HCT116 (cell line): Measurements from ENCODE around the gene CIROP.

Experiments
- ELF1 ChIP-seq: IDR thresholded peaks from 2 replicates; pipeline ENCODE4 v1.6.1; 2012; ENCODE audit warnings: low read depth, borderline replicate concordance
- EZH2 ChIP-seq: fragments of 200-600 bp; sonication (generic); IDR thresholded peaks from 2 replicates; pipeline ENCODE4 v1.6.1; 2017; ENCODE audit warnings: antibody characterized with exemption, mixed run types
- POLR2A ChIP-seq: IDR thresholded peaks from 2 replicates; pipeline ENCODE4 v1.7.0; 2011; ENCODE audit warnings: borderline replicate concordance; ENCODE audit not compliant: insufficient read depth, insufficient read length; ENCODE audit errors: extremely low read depth
- SIN3A ChIP-seq: IDR thresholded peaks from 2 replicates; pipeline ENCODE4 v1.6.1; 2012; ENCODE audit warnings: low read depth
- YY1 ChIP-seq: IDR thresholded peaks from 2 replicates; pipeline ENCODE4 v1.6.1; 2011; ENCODE audit warnings: low read length, low read depth, moderate library complexity, mild to moderate bottlenecking; ENCODE audit not compliant: insufficient replicate concordance; ENCODE audit errors: extremely low read depth
- TF ChIP-seq, protein P1 (sequence below), 3 experiments: fragments of 200-600 bp in 1 of 3; sonication (generic) in 1 of 3; IDR thresholded peaks in 2 of 3; conservative IDR thresholded peaks in 1 of 3; 2 replicates each; pipeline ENCODE4 v1.5.1; 2012 to 2017; ENCODE audit warnings: low read depth in 2 of 3, low read length in 2 of 3, antibody characterized with exemption in 1 of 3, borderline replicate concordance in 1 of 3, control low read depth in 1 of 3, mild to moderate bottlenecking in 1 of 3, mixed read lengths in 1 of 3, mixed run types in 1 of 3, moderate library complexity in 1 of 3; ENCODE audit not compliant: insufficient read depth in 1 of 3
- TF ChIP-seq, protein P2 (sequence below): IDR thresholded peaks from 2 replicates; pipeline ENCODE4 v1.6.1; 2012; ENCODE audit warnings: low read depth

DNA sequence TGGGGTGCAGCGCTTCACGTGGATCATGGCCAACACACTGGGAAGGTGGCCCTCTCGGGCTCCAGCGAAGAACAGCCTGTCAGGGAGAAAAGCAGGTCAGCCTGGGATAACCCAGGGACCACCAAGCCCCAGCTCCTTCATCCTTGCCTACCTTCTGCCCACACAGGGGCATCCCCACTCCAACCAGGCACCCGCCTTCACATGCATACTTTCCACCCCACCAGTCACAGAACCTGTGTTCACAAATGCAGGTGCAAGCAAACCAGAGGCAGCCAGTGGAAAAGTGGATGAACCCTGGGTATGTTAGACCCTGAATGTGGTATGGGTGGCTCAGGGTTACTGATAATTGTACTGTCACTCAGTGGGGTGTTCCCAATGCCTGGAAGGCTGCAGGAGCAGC lies 26.7 kb upstream of the CIROP start:
- no peak for TF ChIP-seq YY1
- TF ChIP-seq, protein P1, sequence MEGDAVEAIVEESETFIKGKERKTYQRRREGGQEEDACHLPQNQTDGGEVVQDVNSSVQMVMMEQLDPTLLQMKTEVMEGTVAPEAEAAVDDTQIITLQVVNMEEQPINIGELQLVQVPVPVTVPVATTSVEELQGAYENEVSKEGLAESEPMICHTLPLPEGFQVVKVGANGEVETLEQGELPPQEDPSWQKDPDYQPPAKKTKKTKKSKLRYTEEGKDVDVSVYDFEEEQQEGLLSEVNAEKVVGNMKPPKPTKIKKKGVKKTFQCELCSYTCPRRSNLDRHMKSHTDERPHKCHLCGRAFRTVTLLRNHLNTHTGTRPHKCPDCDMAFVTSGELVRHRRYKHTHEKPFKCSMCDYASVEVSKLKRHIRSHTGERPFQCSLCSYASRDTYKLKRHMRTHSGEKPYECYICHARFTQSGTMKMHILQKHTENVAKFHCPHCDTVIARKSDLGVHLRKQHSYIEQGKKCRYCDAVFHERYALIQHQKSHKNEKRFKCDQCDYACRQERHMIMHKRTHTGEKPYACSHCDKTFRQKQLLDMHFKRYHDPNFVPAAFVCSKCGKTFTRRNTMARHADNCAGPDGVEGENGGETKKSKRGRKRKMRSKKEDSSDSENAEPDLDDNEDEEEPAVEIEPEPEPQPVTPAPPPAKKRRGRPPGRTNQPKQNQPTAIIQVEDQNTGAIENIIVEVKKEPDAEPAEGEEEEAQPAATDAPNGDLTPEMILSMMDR (IDR thresholded peaks at IDR 0.05 in 2 of 3, conservative IDR thresholded peaks at IDR 0.05 in 1 of 3; ENCODE audit: borderline replicate concordance in 1 of 3, insufficient read depth in 1 of 3, low read depth in 2 of 3, low read length in 2 of 3): no peak
- TF ChIP-seq EZH2: no peak
- TF ChIP-seq, protein P2, sequence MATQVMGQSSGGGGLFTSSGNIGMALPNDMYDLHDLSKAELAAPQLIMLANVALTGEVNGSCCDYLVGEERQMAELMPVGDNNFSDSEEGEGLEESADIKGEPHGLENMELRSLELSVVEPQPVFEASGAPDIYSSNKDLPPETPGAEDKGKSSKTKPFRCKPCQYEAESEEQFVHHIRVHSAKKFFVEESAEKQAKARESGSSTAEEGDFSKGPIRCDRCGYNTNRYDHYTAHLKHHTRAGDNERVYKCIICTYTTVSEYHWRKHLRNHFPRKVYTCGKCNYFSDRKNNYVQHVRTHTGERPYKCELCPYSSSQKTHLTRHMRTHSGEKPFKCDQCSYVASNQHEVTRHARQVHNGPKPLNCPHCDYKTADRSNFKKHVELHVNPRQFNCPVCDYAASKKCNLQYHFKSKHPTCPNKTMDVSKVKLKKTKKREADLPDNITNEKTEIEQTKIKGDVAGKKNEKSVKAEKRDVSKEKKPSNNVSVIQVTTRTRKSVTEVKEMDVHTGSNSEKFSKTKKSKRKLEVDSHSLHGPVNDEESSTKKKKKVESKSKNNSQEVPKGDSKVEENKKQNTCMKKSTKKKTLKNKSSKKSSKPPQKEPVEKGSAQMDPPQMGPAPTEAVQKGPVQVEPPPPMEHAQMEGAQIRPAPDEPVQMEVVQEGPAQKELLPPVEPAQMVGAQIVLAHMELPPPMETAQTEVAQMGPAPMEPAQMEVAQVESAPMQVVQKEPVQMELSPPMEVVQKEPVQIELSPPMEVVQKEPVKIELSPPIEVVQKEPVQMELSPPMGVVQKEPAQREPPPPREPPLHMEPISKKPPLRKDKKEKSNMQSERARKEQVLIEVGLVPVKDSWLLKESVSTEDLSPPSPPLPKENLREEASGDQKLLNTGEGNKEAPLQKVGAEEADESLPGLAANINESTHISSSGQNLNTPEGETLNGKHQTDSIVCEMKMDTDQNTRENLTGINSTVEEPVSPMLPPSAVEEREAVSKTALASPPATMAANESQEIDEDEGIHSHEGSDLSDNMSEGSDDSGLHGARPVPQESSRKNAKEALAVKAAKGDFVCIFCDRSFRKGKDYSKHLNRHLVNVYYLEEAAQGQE: no peak
- TF ChIP-seq POLR2A: no peak
- no peak for TF ChIP-seq ELF1
- no peak for TF ChIP-seq SIN3A
